AG09309 (cell line): ENCODE results near the gene SLC37A1.

Experiments used
- DNase-seq: peaks from one replicate; pipeline ENCODE4 v3.0.0-alpha.2; 2010; ENCODE audit warnings: low read depth
- H3K4me3 ChIP-seq: 2 replicates; pipeline ENCODE4 v1.5.1; 2011; ENCODE audit warnings: mild to moderate bottlenecking, low read depth, low read length, moderate library complexity; ENCODE audit not compliant: control insufficient read depth
- TF ChIP-seq, protein P1 (sequence below): IDR thresholded peaks from 2 replicates; pipeline ENCODE4 v1.5.1; 2011; ENCODE audit warnings: mild to moderate bottlenecking, low read depth, low read length, inconsistent platforms; ENCODE audit not compliant: insufficient read depth, control insufficient read depth; ENCODE audit errors: missing control alignments

Gene SLC37A1

DNA sequence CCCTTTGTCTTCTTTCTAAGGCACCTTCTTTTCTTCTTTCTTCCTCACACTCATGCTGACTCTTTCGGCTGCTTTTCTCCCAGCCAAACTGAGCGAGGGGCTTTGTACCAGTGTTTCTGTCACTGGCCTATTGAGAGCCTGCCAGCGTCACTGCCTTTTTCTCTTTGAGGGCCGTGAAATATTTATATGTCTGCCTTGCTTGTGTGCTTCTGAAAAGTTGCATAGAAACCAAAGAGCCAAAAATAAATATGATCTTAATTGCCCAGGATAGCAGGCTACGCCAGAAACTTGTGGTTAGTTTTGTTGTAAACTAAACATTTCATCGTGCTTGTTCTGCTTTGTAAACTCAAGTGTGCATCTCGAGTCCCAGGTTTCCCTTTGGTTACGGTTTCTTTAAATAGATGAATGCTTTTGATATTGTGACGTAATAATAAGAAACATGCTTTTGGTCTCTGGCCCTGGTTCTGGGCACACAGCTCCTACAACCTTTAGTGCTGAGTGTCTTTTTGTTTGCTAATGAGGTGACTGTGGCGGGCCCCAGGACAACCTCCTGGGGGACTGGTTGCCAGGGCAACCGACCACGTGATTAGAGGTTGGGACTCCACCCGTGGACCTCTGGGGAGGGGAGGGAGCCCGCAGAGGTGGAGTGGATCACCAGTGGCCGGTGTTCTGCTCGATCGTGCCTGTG lies 10.8 kb downstream of the SLC37A1 start:
- no peak overlapping the region for H3K4me3 ChIP-seq
- DNase-seq, result peak; percentile 10
- TF ChIP-seq, protein P1, sequence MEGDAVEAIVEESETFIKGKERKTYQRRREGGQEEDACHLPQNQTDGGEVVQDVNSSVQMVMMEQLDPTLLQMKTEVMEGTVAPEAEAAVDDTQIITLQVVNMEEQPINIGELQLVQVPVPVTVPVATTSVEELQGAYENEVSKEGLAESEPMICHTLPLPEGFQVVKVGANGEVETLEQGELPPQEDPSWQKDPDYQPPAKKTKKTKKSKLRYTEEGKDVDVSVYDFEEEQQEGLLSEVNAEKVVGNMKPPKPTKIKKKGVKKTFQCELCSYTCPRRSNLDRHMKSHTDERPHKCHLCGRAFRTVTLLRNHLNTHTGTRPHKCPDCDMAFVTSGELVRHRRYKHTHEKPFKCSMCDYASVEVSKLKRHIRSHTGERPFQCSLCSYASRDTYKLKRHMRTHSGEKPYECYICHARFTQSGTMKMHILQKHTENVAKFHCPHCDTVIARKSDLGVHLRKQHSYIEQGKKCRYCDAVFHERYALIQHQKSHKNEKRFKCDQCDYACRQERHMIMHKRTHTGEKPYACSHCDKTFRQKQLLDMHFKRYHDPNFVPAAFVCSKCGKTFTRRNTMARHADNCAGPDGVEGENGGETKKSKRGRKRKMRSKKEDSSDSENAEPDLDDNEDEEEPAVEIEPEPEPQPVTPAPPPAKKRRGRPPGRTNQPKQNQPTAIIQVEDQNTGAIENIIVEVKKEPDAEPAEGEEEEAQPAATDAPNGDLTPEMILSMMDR, result no peak

DNA sequence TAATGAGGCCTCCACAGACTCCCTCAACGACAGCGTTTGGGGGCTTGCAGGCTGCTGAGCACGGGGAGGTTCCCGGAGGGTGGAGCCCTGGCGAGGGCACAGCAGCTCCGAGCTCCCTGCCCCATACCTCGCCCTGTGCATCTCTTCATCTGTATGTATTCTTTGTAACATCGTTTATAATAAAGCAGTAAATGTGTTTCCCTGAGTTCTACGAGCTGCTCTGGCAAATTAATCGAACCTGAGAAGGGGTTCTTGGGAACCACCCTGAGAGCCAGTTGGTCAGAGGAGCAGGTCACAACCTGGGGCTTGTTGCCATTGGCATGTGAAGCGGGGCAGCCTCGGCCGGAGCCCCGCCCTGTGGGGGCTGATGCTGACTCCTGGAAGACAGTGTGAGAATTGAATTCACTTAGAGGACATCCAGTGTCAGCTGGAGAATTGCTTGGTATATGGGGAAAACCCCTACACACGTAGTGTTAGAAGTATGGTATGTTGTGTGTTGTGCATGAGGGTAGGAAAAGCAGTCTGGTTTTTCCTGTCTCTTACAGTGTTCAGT lies 11.5 kb downstream of the SLC37A1 start:
- DNase-seq, result no peak
- TF ChIP-seq, protein P1, result no peak
- no peak overlapping the region for H3K4me3 ChIP-seq

DNA sequence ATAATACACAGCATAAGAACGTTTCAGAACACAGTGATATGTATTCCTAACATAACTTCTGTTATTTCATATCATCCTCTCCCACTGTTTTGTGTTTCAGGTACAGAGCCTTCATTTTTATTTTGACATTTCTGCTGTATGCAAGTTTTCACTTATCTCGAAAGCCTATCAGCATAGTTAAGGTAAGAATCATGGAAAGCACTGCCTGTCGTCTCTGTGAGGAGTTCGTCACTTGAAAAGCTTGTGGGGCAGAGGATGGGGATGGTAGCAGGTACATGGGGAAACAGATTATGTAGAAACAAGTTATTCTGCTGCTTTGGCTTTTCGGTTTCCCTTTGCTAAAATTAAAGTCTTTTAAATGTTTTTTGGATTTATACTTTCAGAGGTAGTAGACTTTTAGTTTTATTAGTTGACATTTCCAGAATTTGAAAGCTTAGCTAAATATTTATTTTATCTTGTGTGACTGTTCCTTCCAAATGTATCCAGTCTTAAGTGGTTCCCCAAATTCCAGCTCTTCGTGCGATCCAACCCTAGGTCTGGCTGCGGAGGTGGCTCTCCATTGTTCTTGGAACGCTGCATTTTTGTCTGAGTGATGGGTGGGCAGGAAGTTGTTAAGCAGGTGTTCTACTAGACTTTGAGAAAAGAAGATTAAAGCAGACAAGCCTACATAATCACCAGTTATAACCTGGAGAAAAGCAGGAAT lies 12.2 kb downstream of the SLC37A1 start:
- H3K4me3 ChIP-seq, result no peak overlapping the region
- no peak for DNase-seq
- TF ChIP-seq, protein P1, result no peak

DNA sequence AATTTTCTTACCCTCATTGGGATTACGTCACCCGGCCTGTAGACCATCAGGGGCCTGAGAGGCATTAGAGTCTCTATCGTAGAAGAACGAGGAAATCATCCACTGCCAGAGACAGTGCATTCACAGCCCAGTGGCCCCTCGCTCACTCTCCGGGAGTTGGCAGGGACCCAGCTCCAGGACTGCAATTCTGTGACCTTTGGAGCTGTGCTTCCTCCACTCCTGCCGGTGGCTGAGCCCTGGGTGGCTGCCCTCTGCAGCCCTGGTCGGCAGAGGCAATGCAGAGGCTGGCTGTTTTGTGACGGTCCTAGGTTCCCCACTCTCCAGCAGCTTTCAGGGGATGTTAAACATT lies 12.7 kb downstream of the SLC37A1 start:
- H3K4me3 ChIP-seq, result no peak overlapping the region
- DNase-seq, result no peak
- TF ChIP-seq, protein P1, result no peak

DNA sequence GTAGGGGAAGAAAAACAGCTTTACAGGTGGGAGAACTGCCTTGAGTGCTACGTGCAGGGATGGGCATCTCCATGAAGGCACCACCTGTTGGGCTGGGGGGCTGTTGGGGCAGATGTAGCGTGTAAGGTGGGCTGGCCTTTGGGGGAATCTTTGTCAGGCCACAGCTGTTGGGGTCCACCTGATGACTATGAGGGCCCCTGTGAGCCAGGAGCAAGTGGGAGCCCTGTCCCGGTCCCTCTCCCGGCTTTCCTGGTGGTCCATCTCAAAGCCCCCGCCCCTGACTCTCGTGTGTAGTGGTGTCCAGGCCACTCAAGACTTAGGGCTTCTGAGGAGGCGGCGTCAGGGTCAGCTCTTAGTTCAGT lies 13.5 kb downstream of the SLC37A1 start:
- H3K4me3 ChIP-seq, result no peak overlapping the region
- no peak for DNase-seq
- TF ChIP-seq, protein P1, result no peak

DNA sequence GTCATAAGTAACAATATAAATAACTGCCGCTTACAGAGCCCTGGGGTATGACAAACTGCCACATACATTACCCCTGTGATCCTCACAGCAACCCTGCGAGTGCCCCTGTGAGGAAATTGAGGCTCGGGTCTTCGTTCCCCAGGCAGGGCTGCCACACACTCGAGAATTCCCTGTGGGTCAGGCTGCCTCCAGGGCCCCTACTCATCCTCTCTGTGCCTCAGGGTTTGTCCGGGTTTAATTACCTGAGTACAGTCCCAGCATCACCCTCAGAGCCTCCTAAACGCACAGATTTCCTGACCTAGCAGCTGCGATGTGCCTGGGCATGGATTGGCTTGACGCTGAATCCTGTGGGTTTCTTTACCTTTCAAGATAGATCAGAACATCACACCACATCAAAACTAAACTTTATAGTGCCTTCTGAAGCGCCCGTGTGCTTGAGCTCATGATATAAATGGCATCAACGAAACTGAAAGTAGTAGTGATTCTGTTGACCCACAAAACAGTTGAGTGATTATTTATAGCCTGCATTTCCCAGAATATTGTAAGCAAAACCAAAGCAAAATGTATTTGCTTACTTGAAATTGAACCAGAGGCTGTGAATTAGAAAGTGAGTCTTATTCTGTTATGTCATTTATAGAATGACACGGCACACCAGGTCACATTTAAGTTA lies 14.0 kb downstream of the SLC37A1 start:
- DNase-seq, result no peak
- H3K4me3 ChIP-seq, result no peak overlapping the region
- TF ChIP-seq, protein P1, result no peak
